Measurements from ENCODE around the gene CDX1.

DNA sequence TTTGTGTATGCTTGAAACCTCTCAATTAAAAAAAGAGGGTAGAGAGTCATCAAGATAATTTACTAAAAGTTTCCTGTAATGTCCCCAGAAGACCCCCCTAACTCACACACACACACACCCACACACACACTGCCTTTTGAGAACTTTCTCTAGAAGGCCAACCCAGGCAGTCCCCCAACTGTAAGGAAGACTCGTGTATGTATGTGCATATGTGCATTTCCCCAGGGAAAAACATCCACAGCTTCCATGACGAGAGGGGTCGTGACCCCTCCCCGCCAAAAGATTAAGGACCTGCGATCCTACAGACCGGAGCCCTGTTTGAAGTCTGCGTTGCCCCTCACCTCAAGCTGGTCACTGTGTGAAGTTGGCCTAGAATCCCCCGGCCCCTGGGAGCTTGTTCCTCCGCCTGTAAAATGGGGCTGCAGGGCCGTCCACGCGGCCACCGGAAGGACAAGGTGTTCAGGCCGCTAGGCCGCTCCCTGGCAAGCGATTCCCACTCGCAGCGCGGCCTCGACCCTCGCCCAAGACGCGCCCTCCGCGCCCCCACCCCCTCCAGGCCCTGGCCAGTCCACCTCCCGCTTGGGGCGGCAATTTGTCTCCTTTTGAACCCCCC, 435 bp upstream of the CDX1 start:
- TF ChIP-seq, protein P1, sequence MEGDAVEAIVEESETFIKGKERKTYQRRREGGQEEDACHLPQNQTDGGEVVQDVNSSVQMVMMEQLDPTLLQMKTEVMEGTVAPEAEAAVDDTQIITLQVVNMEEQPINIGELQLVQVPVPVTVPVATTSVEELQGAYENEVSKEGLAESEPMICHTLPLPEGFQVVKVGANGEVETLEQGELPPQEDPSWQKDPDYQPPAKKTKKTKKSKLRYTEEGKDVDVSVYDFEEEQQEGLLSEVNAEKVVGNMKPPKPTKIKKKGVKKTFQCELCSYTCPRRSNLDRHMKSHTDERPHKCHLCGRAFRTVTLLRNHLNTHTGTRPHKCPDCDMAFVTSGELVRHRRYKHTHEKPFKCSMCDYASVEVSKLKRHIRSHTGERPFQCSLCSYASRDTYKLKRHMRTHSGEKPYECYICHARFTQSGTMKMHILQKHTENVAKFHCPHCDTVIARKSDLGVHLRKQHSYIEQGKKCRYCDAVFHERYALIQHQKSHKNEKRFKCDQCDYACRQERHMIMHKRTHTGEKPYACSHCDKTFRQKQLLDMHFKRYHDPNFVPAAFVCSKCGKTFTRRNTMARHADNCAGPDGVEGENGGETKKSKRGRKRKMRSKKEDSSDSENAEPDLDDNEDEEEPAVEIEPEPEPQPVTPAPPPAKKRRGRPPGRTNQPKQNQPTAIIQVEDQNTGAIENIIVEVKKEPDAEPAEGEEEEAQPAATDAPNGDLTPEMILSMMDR (IDR thresholded peaks at IDR 0.05 in 4 of 5, conservative IDR thresholded peaks at IDR 0.05 in 1 of 5) = no peak
- no peak for TF ChIP-seq POLR2A (IDR thresholded peaks at IDR 0.05)
